GM19397 (cell line): Measurements from ENCODE around the gene CDC34.
"Not testable (repeated sequence)": the region's sequence is repeated elsewhere in the genome, so short reads cannot be mapped to it uniquely, and the experiment has no call there.

Source experiments
- ATAC-seq: cut with Tn5 transposase; IDR thresholded peaks from one replicate; pipeline ENCODE4 v1.9.1; 2021; ENCODE audit warnings: mild to moderate bottlenecking, moderate library complexity; ENCODE audit not compliant: unreplicated experiment

Gene CDC34

DNA sequence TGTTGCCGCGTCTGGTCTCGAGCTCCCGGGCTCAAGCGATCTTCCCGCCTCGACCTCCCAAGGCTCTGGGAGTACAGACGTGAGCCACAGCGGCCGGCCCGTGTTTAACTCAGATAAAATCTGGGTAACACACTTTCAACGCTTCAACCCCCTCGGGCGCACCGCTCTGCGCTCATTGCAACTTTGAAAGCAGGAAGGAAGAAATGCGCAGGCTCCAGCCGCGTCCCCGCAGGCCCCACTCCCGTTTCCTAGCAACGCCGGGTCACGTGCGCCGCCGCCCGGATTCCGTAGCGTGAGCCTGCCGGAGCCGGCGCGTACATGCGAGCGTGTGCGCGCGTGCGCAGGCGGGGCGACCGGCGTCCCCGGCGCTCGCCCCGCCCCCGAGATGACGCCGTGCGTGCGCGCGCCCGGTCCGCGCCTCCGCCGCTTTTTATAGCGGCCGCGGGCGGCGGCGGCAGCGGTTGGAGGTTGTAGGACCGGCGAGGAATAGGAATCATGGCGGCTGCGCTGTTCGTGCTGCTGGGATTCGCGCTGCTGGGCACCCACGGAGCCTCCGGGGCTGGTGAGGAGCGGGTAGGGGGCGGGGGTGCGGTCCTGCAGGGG lies 40.7 kb downstream of the CDC34 start, which contains the start of gene BSG:
TSS of gene BSG (plus strand) at position 457 of the 603 bp plus-strand sequence. CDS start at position 496, 39 bp downstream.
- peak; percentile 86 for ATAC-seq

DNA sequence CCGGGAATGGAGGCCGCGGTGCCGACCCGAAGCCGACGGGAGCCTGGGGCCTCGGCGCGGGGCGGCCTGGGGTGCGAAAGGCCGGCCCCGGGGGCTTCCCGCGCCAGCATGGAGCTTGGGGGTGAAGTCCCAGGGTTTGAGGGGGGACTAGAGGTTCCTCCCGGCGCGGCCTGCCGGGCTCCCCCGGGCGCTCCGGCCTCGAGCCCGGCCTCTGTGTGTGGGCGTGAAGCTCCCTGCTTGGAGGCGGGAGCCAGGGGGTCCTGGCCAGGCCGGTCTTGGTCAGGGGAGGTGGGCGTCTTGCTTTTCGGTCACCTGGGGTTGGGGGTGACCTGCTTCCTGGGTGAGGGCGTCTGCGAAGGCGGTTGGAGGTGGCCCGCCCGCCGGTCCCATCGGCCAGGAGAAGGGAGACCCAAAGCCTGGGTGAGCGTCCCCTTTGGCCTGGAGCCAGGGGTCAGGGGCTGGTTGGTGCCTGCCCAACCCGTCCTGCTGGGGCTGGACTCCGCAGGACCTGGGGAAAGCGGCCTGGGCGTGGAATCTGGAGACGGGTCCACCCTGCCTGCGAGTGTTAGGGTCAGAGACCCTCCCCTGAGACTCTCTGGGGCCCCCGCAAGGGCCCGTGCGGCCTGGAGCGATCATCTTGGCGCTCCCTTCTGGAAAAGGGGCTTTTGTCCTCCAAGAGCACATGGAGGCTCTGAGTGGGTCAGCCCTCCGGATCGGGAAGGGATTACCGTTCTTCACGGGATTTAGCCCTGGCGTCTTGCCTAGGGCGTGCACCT lies 41.4 kb downstream of the CDC34 start:
- peak; percentile 33 for ATAC-seq

DNA sequence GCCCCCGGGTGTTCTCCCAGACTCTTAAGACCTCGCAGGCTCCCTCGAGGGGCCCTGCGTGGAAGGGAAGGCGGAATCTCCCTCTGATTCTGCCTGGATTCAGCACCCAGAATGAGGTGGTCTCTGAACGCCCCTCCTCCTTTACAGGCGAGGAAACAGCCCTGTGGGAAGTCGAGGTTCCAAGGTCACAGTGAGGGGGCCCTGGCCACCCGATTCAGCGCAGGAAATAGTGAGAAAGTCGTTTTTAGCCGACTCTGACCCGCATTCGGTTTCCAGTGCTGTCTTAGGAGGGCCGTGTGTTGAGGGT lies 41.9 kb downstream of the CDC34 start:
- no peak for ATAC-seq

DNA sequence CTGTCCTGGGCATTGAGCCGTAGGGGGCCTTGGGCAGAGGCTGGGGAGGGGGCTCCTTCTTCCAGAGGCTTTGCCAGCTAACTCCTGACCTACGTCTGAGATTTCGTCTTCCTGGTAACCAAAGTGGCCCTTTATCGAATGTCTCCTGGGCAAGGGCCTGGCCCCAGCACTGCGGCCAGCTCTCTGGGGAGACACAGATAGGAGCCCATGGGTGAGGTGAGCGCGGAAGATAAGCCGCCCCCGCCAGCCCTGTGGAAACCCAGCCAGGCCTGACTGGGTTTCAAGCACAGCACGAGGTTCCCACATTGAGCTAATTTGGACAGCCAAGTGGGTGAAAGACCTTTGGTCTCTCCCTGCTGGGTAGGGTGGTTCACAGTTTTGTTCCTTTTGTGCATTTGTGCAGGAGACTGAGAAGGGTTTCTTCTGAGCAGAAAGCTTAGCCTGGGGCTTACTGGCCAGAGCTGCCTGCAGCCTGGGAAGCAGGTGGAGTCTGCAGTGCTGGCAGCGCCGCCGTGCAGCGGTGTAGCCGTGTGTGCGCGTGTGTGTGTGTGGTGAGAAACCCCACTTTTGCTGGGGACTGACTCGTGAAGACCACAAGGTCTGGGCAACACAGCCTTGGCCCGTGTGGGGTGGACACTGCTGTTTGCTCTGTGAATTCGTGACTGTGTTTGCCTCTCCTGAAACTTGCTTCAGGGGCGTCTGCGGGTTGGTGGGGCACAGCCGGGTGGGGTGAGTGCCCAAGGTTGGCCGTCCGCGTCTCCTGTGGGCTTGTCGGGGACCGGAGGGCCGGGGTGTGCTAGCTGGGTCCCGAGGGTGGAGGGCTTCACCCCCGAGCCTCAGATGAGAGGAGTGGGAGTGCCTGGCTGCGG lies 43.3 kb downstream of the CDC34 start:
- ATAC-seq = no peak

DNA sequence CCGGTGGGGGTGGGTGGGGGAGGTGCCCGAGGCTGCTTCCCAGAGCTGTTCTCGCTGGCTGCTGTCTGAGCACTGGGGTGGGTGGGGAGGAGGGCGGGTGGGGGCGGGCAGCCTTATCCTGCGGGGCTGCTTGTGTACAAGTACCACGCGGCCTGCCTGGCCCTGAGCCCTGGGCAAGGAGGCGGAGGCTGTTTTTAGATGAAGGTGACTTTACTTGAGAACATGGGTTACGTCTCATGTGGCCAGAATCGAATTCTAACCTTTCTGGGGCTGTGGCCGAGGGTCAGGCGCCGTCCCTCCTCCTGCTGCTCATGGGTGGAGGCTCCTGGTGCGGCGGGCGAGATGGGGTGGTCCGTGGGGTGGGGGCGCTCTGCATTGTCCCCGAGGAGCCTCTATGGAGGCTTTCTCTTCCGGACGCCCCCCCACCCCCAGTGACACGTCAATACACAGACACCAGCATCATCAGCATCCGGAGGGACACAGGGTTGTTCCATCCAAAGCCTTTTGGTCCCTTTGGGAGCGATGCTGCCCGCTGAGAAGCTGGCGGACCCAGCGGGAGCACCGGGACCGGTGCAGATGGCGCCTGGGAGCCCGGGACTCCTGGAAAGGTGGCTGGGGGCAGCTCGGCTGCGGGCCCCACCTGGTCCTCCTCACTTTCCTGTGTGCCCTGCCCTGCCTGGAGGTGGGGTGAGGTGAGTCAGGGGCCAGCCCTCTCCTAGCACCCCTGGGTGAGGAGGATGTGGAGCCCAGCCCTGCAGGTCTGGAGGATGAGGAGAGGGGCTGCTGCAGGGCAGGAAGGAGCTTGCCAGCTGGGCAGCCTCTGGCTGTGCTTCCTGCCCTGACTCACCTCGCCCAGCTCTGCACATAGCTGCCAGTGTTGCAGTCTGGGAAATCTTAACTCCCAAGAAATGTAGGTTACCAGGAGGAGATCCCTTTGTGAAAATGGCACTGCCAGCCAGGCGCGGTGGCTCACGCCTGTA lies 44.3 kb downstream of the CDC34 start:
- ATAC-seq = no peak

DNA sequence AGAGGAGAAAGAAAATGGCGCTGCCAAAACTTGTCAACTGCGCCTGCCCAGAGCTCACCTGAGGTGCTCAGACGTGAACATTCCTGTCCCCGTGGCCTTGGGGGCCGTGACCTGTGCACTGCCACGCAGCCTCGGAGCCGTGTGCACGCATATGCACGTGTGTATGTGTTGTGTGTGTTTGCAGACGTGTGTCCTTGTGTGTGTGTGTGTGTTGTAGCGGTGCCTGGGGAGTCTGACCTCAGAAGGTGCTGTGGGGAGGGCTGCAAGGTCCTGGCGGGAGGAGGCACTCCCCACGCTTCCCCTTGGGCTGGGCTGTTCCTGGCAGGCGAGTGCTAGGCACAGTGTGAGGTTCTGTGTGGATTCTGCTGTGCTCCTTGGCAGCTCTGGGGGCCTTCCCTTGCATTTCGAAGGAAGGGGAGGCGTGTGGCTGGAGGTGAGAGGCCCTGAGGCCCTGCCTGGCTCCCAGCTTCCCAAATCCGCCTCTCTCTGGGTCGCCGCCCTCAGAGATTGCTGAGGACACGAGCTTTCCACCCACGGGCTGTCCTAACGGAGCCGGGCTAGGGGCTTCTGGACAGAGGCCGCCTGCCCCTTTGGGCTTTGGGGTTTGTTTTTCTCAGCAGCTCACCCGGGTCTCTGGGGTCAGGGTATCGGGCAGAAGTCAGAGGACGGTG lies 45.3 kb downstream of the CDC34 start:
- ATAC-seq = no peak

DNA sequence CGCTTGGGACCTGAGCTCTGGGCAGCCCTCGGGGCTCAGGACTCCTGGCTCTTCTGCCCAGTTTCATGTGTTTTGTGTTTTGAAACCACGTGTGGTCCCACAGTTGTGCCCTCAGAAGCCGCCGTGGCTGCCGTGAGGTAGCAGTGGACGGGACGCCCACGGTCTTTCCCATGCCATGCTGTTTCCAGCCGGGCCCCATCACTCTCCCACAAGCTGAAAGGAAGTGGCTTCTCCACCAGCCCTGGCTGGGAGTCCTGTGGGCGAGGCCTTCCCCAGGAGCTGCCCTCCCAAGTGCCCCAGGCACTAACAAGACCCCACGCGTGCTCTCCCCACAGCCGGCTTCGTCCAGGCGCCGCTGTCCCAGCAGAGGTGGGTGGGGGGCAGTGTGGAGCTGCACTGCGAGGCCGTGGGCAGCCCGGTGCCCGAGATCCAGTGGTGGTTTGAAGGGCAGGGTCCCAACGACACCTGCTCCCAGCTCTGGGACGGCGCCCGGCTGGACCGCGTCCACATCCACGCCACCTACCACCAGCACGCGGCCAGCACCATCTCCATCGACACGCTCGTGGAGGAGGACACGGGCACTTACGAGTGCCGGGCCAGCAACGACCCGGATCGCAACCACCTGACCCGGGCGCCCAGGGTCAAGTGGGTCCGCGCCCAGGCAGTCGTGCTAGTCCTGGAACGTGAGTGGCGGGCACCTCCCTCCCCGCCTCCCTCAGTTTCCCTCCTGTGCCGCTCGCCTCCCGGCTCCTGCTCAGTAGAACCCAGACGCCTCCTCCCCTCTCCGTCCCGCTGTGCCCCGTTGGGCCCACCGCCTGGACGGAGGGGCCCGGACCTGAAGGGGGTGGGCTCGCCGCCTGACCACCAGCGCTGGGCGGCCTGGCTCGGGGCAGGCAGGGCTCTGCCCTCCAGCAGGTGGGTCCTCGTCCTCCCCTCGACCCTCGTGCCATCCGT lies 46.2 kb downstream of the CDC34 start:
- no peak for ATAC-seq

DNA sequence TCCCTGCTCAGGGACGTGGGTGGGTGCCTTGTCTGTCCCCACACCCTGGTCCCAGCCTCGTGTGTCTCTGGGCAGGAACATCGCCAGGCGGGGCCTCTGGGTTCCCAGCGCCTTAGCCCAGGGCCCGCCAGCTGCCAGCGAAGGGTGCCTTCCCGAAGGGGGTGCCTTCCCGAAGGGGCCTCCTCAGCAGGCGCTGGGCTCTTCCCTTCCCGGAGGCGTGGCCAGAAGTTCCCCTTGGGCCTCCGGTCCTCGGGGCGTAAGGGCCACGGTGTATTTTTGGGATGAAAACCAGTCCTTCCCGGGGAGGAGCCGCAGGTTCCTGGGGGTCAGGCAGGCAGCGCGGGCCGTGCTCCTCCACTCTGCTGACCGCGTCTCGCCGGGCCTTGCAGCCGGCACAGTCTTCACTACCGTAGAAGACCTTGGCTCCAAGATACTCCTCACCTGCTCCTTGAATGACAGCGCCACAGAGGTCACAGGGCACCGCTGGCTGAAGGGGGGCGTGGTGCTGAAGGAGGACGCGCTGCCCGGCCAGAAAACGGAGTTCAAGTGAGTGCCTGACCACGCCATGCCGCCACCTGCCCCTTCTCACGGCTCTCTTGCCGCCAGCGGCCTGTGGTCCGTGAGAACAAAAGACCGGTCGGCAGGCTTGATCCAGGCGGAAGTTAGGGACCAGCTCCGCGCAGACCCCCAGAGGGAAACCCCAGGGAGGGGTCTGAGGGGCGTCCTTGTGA lies 47.7 kb downstream of the CDC34 start:
- ATAC-seq = no peak

DNA sequence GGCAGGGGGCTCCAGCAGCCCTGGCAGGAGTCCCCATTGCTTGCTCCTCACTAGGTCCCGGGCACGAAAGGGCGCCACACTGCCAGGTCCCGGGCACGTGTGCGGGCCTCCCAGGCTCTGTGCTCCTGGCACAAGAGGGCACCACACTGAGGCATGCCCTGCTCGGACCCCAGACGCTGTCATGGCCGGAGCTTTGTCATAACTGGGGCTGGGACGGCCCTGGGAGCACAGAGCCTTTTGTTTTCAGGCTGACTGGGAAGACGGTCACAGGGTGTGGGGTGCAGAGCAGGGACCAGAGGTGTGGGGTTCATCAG lies 48.2 kb downstream of the CDC34 start:
- ATAC-seq = no peak

DNA sequence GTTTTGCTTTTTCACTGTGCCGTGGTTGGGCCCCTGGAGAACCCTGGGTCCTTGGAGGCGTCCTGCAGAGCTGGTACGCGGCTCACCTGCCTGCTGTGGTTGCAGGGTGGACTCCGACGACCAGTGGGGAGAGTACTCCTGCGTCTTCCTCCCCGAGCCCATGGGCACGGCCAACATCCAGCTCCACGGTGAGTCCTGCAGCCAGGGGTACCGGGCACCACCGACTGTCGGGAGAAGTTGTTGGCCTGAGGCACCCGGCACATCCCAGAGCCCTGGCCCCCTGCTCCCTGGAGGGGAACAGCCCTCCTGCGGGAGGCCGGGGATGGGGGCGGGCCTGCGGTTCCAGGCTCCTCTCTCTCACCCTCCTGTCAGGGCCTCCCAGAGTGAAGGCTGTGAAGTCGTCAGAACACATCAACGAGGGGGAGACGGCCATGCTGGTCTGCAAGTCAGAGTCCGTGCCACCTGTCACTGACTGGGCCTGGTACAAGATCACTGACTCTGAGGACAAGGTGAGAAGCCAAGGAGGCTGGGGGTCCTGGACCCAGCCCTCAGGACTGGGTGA lies 48.8 kb downstream of the CDC34 start:
- ATAC-seq = no peak

DNA sequence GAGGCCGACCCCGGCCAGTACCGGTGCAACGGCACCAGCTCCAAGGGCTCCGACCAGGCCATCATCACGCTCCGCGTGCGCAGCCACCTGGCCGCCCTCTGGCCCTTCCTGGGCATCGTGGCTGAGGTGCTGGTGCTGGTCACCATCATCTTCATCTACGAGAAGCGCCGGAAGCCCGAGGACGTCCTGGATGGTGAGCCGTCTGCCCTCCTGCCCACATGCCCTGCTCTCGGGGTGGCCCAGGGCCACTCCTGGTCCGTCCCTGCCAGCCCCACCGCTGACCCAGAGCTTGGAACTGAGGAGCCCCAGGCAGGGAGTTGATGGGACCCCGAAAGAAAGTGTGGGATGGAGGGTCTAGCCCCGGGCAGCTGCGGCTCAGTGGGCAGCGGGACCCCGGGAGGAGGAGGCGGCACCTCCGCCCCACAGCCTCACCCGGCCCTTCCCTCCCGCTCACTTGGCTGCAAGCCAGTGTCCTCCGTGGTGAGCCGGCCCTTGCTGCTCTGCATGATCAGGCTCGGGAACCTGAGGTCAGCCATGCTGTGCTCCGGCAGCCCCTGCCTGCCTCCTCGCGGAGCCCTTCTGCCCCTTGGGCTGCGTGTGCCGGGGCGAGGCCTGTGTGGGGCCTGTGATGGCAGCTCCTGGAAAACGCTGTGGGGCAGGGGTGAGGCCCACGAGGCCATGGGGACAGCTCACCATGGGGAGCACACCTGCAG lies 50.0 kb downstream of the CDC34 start:
- ATAC-seq = no peak

DNA sequence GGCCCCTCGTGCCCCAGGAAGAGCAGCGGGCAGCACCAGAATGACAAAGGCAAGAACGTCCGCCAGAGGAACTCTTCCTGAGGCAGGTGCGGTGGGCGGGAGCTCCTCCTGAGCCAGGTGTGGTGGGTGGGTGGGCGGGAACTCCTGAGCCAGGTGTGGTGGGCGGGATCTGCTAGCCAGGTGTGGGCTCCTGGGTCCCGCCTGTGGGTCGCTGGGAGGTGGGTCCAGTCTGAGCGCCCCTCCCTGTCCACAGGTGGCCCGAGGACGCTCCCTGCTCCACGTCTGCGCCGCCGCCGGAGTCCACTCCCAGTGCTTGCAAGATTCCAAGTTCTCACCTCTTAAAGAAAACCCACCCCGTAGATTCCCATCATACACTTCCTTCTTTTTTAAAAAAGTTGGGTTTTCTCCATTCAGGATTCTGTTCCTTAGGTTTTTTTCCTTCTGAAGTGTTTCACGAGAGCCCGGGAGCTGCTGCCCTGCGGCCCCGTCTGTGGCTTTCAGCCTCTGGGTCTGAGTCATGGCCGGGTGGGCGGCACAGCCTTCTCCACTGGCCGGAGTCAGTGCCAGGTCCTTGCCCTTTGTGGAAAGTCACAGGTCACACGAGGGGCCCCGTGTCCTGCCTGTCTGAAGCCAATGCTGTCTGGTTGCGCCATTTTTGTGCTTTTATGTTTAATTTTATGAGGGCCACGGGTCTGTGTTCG lies 51.1 kb downstream of the CDC34 start:
- ATAC-seq = no peak

DNA sequence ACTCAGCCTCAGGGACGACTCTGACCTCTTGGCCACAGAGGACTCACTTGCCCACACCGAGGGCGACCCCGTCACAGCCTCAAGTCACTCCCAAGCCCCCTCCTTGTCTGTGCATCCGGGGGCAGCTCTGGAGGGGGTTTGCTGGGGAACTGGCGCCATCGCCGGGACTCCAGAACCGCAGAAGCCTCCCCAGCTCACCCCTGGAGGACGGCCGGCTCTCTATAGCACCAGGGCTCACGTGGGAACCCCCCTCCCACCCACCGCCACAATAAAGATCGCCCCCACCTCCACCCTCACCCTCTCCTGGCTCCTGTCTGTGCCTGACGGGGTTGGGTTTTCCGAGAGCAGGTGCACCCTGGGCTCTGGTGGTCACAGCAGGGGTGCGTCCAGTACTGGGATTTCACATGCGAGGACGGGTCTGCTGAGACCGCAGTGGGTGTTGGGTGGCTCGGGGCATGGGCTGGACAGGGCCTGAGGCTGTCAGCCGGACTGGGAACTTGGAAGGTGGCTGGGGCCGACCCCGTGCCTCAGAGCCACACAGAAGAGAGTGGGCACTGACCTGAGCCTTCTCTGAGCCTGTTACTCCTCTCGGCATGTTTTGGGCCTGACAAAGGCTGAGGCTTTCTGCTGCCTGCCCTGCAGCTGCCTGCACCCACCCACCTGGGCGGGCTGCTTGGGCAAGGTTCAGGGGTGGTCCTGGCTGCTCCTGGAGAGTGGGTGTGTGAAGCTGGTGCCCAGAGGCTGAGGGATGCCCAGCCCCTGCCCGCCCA lies 51.8 kb downstream of the CDC34 start:
- ATAC-seq = no peak

DNA sequence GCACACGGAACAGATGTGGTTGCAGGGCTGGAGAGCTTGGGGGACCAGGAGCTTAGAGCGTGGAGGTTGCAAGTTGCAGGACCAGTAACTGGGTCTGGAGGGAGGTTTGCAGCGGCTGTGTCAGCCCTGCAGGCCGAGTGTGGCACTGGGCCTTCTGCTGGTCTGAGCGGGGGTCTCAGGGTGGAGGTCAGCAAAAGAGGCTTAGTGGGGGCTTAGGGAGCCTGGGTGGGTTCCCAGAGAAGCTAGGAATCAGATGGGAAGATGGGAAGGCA lies 52.3 kb downstream of the CDC34 start:
- ATAC-seq = no peak

DNA sequence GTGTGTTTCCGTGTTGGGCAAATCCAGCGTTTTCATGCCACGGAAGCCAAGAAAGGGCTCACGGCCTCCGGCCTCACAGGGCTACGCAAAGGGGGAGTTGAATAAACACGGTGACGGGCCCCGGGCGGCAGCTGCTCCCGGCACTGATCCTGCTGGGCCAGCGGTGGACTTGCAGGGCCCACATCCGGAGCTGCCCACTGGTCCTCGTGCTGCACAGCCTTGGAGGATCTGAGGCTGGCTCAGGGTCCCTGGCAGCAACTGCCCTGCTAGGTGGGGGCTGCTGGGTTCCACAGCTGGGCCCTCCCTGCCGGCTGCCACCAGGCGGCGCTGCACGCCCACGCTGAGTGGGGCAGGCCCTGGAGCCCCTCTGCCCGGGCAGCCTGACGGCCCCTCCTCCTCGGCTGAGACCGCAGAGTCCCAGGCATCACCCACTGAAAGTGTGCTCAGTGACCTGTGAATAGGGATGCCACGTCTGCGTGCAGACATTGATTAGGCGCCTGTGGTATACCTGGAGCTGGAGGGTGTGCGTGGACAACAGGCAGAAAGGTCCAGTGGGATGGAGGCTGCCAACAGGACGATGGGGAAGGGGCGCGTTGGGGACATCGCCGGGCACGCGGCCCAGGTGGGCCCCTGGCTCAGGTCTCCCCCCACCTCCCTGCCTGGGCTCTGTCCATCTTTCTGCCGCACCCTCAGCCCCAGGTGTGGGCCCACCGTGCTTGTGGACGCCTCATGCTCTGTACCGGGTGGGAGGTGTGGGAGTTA lies 52.9 kb downstream of the CDC34 start:
- ATAC-seq = no peak

DNA sequence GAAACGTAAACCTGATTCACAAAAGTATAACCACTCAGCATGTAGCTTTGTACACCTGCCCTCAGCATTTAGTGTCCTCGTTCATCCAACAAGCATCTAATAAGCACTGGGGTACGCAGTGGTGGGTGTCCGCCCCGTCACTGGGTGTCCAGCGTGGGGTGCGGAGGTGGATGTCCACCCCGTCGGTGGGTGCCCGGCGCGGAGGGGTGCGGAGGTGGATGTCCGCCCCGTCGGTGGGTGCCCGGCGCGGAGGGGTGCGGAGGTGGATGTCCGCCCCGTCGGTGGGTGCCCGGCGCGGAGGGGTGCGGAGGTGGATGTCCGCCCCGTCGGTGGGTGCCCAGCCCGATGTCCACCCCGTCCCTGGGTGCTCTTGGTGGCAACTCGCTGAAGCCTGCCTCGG lies 53.6 kb downstream of the CDC34 start:
- ATAC-seq = not testable (repeated sequence)
